Mesendoderm (in vitro differentiated cells): ENCODE results near the gene AP1G2.
"Not testable (repeated sequence)": the region's sequence is repeated elsewhere in the genome, so short reads cannot be mapped to it uniquely, and the experiment has no call there.

Experiments
- DNase-seq: peaks from one replicate; pipeline ENCODE4 v3.0.0; 2013
- H2AK5ac ChIP-seq: 2 replicates; pipeline ENCODE4 v1.6.1; 2013; ENCODE audit warnings: low read length, inconsistent platforms
- H2BK120ac ChIP-seq: 2 replicates; pipeline ENCODE4 v1.6.1; 2013; ENCODE audit warnings: low read depth, mild to moderate bottlenecking, low read length, moderate library complexity, mixed read lengths
- H2BK15ac ChIP-seq: replicated peaks from 2 replicates; pipeline ENCODE4 v1.6.1; 2013; ENCODE audit warnings: low read depth, mild to moderate bottlenecking, moderate library complexity
- H2BK5ac ChIP-seq: 2 replicates; pipeline ENCODE4 v1.6.1; 2013; ENCODE audit warnings: low read length, inconsistent platforms
- H3K18ac ChIP-seq: 2 replicates; pipeline ENCODE4 v1.6.1; 2013; ENCODE audit warnings: mild to moderate bottlenecking, low read length, mixed read lengths
- H3K23ac ChIP-seq: one replicate; pipeline ENCODE4 v1.6.1; 2013; ENCODE audit warnings: low read length
- H3K27ac ChIP-seq: 2 replicates; pipeline ENCODE4 v1.5.1; 2013; ENCODE audit warnings: low read depth, mild to moderate bottlenecking, inconsistent platforms, low read length, moderate library complexity
- H3K27me3 ChIP-seq: 2 replicates; pipeline ENCODE4 v1.6.1; 2013; ENCODE audit warnings: low read length, control low read depth, mild to moderate bottlenecking, inconsistent platforms; ENCODE audit not compliant: insufficient read depth, poor library complexity
- H3K36me3 ChIP-seq: 2 replicates; pipeline ENCODE4 v1.6.1; 2013; ENCODE audit warnings: low read length, inconsistent platforms; ENCODE audit not compliant: control insufficient read depth, insufficient read depth
- H3K4ac ChIP-seq: one replicate; pipeline ENCODE4 v1.6.1; 2013; ENCODE audit warnings: low read depth, mild to moderate bottlenecking, low read length, moderate library complexity
- H3K4me1 ChIP-seq: 2 replicates; pipeline ENCODE4 v1.6.1; 2013; ENCODE audit warnings: low read depth, low read length, inconsistent platforms; ENCODE audit not compliant: control insufficient read depth
- H3K4me2 ChIP-seq: 2 replicates; pipeline ENCODE4 v1.6.1; 2013; ENCODE audit warnings: low read length
- H3K4me3 ChIP-seq: 2 replicates; pipeline ENCODE4 v1.5.1; 2013; ENCODE audit warnings: mild to moderate bottlenecking, low read length
- H3K56ac ChIP-seq: one replicate; pipeline ENCODE4 v1.6.1; 2013; ENCODE audit warnings: low read length
- H3K79me1 ChIP-seq: 2 replicates; pipeline ENCODE4 v1.6.1; 2013; ENCODE audit warnings: low read length, inconsistent platforms
- H3K79me2 ChIP-seq: 2 replicates; pipeline ENCODE4 v1.6.1; 2013; ENCODE audit warnings: mild to moderate bottlenecking, low read length; ENCODE audit not compliant: control insufficient read depth, insufficient read depth
- H3K9ac ChIP-seq: 2 replicates; pipeline ENCODE4 v1.6.1; 2013; ENCODE audit warnings: low read length, inconsistent platforms
- H4K5ac ChIP-seq: one replicate; pipeline ENCODE4 v1.6.1; 2013; ENCODE audit warnings: low read length
- H4K8ac ChIP-seq: one replicate; pipeline ENCODE4 v1.6.1; 2013; ENCODE audit warnings: low read depth, mild to moderate bottlenecking, control low read depth, low read length, moderate library complexity
- WGBS: extraction: QIAGEN DNeasy Blood & Tissue Kit; methylation state at CpG from one replicate; pipeline ENCODE4 v1.1.7; 2013; ENCODE audit warnings: low lambda C conversion rate, missing lambda C conversion rate; ENCODE audit not compliant: insufficient coverage; ENCODE audit errors: extremely low coverage; 5-methylcytosine and 5-hydroxymethylcytosine counted together

Gene AP1G2

DNA sequence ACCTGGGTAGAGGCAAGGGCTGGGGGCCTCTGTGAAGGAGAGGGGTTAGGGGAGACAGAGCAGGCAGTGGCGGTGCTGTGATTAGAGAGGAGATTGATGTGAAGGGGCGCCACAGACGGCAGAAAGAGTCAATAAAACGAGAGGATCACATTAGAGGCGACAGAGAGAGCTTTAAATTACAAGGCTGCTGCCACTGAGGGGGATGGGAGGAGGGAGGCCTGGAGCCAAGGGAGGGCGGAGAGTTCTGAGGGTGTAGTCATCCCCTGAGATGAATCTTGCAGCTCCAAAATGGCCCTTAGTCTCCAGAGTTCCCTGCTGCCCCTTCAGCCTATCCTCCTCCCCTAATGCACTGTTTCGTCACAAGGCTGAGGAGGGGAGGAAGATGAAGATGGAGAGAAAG lies 28.8 kb downstream of the AP1G2 start:
- peak overlapping the region; percentile 90 for H3K56ac ChIP-seq
- H2BK120ac ChIP-seq: peak overlapping the region; percentile 1
- no peaks in the 10 kb centered on the region for H3K79me2 ChIP-seq
- peak overlapping the region; percentile 73 for H3K9ac ChIP-seq
- H2BK15ac ChIP-seq: no peak overlapping the region
- peak overlapping the region; percentile 98 for H2BK5ac ChIP-seq
- H4K8ac ChIP-seq: no peak overlapping the region
- peak overlapping the region; percentile 34 for H3K4me2 ChIP-seq
- peaks cover 14% of the 10 kb centered on the region for H3K4me1 ChIP-seq
- H3K79me1 ChIP-seq: peaks cover 2% of the 10 kb centered on the region
- H3K4me3 ChIP-seq: no peak overlapping the region
- peak; percentile 83 for DNase-seq
- no peaks in the 10 kb centered on the region for H3K36me3 ChIP-seq
- WGBS: no CpG with 5 or more reads among the region's 7 CpGs
- H3K27me3 ChIP-seq: no peaks in the 10 kb centered on the region
- H3K18ac ChIP-seq: peak overlapping the region; percentile 78
- H4K5ac ChIP-seq: peak overlapping the region; percentile 22
- peak overlapping the region; percentile 84 for H3K4ac ChIP-seq
- peak overlapping the region; percentile 32 for H3K23ac ChIP-seq
- peak overlapping the region; percentile 1 for H2AK5ac ChIP-seq
- H3K27ac ChIP-seq: peak overlapping the region; percentile 84

DNA sequence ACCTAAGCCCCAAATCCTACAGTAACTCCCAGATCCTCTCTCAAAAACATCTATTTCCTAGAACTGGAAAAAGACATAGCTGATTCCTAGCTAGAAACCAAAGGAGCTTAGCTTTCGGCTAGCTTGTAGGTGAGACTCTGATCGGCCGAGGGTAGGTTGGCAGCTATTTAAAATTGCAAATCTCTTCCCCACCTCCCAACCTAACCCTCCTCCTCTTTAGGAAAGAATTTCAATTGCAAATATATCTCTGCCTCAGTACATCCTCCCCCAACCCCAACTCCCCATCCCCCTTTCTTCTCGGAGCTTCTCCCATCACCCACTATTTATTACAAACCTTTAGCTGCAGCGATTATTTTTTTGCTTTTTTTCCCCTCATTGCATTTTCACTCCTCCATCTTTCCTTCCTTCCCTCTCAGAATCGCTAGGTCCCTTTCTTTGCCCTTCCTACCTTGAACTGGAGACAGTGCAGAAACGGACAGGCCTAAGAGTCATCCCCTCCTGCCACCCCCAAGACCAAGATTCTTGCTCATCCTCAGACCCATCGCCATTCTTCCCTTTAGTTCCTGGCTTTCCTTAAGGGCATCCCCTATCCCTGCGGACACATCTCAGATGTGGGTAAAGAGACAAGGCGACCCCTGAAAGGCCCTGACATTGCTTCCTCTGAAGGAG lies 29.4 kb downstream of the AP1G2 start:
- no peaks in the 10 kb centered on the region for H3K36me3 ChIP-seq
- no peaks in the 10 kb centered on the region for H3K27me3 ChIP-seq
- no peaks in the 10 kb centered on the region for H3K79me2 ChIP-seq
- peak overlapping the region; percentile 85 for H3K4ac ChIP-seq
- H3K18ac ChIP-seq: peak overlapping the region; percentile 89
- no peak overlapping the region for H3K4me3 ChIP-seq
- no peaks in the 10 kb centered on the region for H3K79me1 ChIP-seq
- no CpG with 5 or more reads among the region's 10 CpGs for WGBS
- H3K9ac ChIP-seq: peak overlapping the region; percentile 78
- peak overlapping the region; percentile 80 for H2AK5ac ChIP-seq
- peak overlapping the region; percentile 98 for H2BK5ac ChIP-seq
- H3K23ac ChIP-seq: peak overlapping the region; percentile 90
- H2BK15ac ChIP-seq: no peak overlapping the region
- H4K8ac ChIP-seq: no peak overlapping the region
- H3K4me2 ChIP-seq: peak overlapping the region; percentile 60
- peak overlapping the region; percentile 94 for H3K56ac ChIP-seq
- H2BK120ac ChIP-seq: peak overlapping the region; percentile 46
- peak; percentile 49 for DNase-seq
- peak overlapping the region; percentile 37 for H4K5ac ChIP-seq
- H3K4me1 ChIP-seq: peaks cover 14% of the 10 kb centered on the region
- peak overlapping the region; percentile 96 for H3K27ac ChIP-seq

DNA sequence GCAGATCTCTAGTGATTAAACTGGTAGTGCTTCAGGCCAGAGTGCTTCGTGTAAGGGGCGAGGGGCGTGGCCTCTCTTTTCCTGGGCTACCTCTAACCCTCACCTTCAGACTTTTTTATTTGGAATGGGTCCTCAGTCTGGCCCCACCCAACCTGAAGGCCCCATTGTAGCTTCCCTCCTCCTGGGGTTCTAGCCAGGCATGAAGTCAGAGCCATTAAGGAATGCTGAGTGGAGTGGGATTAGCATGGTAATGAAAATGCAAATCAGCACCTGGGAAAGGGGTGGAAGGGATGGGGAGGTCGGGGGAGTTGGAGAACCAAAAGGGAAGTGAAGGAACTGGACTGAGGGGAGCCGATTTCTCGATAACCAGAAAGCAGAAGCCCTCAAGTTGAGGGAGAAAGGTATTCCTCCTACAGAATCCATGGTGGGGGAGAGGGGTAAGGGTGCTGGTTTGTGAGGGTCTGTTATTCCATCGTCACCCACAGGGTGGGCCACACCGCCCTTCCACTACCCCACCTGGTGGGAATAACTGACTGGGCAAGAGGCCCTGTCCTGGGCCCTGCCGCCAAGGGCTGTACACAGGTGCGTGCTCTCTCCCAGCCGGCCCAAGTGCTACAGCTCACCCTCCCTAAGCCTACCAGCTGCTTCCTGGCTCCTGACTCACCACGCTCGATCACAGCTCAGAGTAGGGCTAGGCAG lies 30.1 kb downstream of the AP1G2 start:
- H3K4me2 ChIP-seq: peak overlapping the region; percentile 60
- peak overlapping the region; percentile 94 for H3K56ac ChIP-seq
- no peak overlapping the region for H2BK15ac ChIP-seq
- peak overlapping the region; percentile 6 for H4K8ac ChIP-seq
- H3K36me3 ChIP-seq: no peaks in the 10 kb centered on the region
- no peak overlapping the region for H2AK5ac ChIP-seq
- no peaks in the 10 kb centered on the region for H3K27me3 ChIP-seq
- peak; percentile 92 for DNase-seq
- no peak overlapping the region for H3K4me3 ChIP-seq
- H2BK5ac ChIP-seq: peak overlapping the region; percentile 94
- peak overlapping the region; percentile 96 for H3K27ac ChIP-seq
- peak overlapping the region; percentile 78 for H3K9ac ChIP-seq
- WGBS: no CpG with 5 or more reads among the region's 13 CpGs
- H3K18ac ChIP-seq: peak overlapping the region; percentile 89
- no peaks in the 10 kb centered on the region for H3K79me2 ChIP-seq
- H3K79me1 ChIP-seq: no peaks in the 10 kb centered on the region
- peak overlapping the region; percentile 37 for H4K5ac ChIP-seq
- H3K23ac ChIP-seq: peak overlapping the region; percentile 90
- peak overlapping the region; percentile 85 for H3K4ac ChIP-seq
- peak overlapping the region; percentile 46 for H2BK120ac ChIP-seq
- H3K4me1 ChIP-seq: peaks cover 14% of the 10 kb centered on the region

DNA sequence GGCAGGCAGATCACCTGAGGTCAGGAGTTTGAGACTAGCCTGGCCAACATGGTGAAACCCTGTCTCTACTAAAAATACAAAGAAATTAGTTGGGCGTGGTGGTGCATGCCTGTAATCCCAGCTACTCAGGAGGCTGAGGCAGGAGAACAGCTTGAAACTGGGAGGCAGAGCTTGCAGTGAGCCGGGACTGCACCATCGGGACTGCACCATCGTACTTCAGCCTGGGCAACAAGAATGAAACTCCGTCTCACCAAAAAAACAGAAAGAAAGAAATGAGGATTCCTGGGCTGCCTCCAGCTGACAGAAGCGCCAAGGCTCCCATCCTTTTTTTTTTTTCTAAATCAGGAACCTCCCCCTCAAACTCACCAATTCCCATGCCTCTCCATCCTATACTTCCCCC lies 30.7 kb downstream of the AP1G2 start:
- DNase-seq, H3K79me2 ChIP-seq, H3K18ac ChIP-seq, H3K27me3 ChIP-seq, H2BK5ac ChIP-seq, H4K8ac ChIP-seq, H2BK15ac ChIP-seq, H3K4ac ChIP-seq, H3K79me1 ChIP-seq, H3K4me2 ChIP-seq, H4K5ac ChIP-seq, H3K36me3 ChIP-seq, H3K23ac ChIP-seq, H3K4me3 ChIP-seq, H2BK120ac ChIP-seq, H2AK5ac ChIP-seq, H3K9ac ChIP-seq: not testable (repeated sequence)
- peaks cover 14% of the 10 kb centered on the region for H3K4me1 ChIP-seq
- peak overlapping the region; percentile 73 for H3K56ac ChIP-seq
- no CpG with 5 or more reads among the region's 6 CpGs for WGBS
- peak overlapping the region; percentile 96 for H3K27ac ChIP-seq

DNA sequence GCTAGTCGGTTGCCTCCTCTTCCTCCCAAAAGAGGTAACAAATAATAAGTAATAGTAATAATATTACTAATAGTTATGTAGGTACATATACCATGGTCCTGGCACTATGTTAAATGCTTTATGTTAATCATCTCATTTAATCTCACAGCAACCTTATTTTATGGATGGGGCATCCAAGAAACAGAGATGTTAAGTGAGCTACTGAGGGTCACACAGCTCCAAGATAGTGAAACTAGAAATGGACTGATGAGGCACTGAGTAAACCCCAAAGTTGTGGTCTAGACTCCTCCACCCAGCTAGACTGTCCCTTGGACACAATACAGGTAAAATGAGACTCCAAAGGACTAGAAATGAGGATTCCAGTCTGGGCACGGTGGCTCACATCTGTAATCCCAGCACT lies 31.1 kb downstream of the AP1G2 start:
- no peak overlapping the region for H3K27ac ChIP-seq
- H3K23ac ChIP-seq: no peak overlapping the region
- H3K18ac ChIP-seq: no peak overlapping the region
- H2BK5ac ChIP-seq: no peak overlapping the region
- H3K56ac ChIP-seq: peak overlapping the region; percentile 17
- no peak overlapping the region for H4K8ac ChIP-seq
- H3K4me1 ChIP-seq: peaks cover 14% of the 10 kb centered on the region
- no peak overlapping the region for H3K4me2 ChIP-seq
- no peaks in the 10 kb centered on the region for H3K27me3 ChIP-seq
- H3K4ac ChIP-seq: no peak overlapping the region
- no peak overlapping the region for H2AK5ac ChIP-seq
- no peak overlapping the region for H4K5ac ChIP-seq
- no peak overlapping the region for H3K4me3 ChIP-seq
- H3K36me3 ChIP-seq: no peaks in the 10 kb centered on the region
- no peaks in the 10 kb centered on the region for H3K79me1 ChIP-seq
- no peaks in the 10 kb centered on the region for H3K79me2 ChIP-seq
- H3K9ac ChIP-seq: no peak overlapping the region
- no peak overlapping the region for H2BK120ac ChIP-seq
- H2BK15ac ChIP-seq: no peak overlapping the region
- no CpG with 5 or more reads among the region's 2 CpGs for WGBS
- no peak for DNase-seq
